SIG-M5 treated with dmso at 0.1 percent for 504 hours (cell line): ENCODE results near the gene MLLT3.

ENCODE experiments used
- DNase-seq: peaks from one replicate; lab custom pipeline; 2025; ENCODE audit not compliant: unreplicated experiment; lab: John Stamatoyannopoulos, UW

The MLLT3 gene

GRCh38 chr9:20559231-20559890 is 62.9 kb downstream of the MLLT3 start:
- no peak for DNase-seq

DNA sequence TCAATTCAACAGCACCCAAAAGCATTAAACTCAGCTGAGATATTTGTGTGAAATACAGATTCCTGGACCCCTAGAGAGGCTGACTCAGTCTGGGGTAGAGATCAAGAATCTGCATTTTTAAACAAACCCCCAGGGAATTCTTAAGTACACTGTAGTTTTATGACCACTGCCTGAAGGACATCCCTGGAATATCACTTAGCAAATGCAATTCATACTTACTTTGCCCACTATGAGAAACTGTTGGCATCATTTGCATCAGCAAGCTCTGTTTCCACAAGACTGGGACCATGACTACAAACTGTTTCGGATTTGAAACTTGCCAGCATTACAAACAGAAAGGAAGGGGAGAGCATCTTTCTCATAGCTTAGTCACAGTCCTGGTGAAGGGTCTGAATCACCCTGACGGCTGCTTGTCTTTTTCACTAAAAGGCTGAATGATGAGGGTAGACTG is 63.7 kb downstream of the MLLT3 start:
- no peak for DNase-seq

- no peak for DNase-seq
Measured at GRCh38 chr9:20557890-20558565, 64.3 kb downstream of the MLLT3 start.

DNA sequence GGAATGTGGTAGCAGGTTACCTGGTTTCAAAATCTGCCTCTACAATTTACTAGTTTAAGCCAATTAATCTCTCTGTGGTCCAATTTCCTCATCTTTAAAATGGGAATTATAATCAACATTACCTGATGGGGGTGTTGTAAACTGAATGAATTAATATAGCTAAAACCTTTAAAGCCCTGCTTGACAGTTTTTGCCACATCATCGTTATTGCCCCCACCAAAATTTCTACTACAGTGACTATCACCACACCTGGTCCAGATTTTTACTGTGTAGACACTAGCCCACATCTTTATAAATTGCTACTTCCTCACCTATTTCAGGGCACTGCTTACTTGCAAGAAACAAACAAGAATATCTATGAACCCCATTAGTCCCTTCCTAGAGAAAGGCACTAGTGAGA is 65.0 kb downstream of the MLLT3 start:
- DNase-seq: no peak

DNA sequence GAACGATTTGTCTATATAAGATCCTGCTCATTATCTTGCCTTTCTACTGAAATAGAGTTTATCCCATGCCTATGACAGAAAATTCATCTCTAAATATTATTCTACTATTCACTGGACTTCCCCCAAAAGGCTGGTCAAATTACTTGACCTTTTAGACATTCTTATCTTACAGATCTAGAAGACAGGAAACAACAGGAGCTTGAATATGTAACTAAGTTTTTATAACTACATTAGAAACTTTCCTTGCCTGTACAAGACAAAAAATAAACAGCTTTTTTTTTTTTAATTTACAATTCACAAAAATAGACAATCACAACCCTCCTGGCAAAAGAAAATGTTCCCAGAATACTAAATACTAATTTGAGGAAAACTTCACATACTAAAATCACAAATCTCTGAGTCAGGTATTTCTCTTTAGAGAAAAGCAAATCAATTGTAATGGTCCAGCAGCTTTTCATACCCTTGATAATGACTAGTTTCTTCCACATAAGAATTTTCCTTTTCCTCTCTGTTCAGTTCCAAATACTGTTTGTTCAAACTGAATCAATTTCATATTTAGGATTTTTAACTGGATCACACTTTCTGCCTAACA is 68.6 kb downstream of the MLLT3 start:
- no peak for DNase-seq

GRCh38 chr9:20552874-20553557 is 69.3 kb downstream of the MLLT3 start:
- DNase-seq: no peak

DNA sequence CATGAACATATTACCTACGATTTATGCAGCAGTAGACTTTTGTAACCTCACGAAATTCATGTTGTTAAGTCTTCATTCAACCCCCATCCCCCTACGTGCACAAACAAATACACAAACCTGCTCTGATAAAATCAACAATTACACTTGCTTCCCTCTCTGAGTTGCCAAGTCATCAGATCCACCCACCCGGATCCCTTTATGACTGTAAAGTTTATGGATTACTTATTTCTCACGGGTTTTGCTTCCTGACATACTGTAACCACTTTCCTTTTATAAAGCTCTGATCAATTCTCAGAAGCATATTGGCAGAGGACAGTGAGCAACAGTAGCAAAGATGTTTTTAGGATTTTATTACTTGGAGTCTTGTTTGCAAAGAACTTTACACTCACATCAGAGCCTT is 70.5 kb downstream of the MLLT3 start:
- DNase-seq: no peak

GRCh38 chr9:20551236-20551635 is 71.1 kb downstream of the MLLT3 start:
- no peak for DNase-seq

DNA sequence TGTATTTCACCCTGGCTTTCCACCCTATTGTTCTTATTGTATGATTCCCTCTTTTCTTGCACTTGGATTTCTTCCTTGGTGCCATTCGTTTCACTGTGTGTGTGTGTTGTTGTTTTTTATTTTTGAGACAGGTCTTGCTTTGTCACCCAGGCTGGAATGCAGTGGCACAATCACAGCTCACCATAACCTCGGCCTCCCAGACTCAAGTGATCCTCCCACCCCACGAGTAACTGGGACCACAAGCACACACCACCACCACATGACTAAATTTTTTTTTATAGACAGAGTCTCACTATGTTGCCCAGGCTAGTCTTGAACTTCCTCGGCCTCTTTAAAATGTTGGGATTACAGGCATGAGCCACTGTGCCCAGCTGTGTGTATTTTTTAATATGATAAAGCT is 72.0 kb downstream of the MLLT3 start:
- DNase-seq: no peak

GRCh38 chr9:20549053-20549452 is 73.2 kb downstream of the MLLT3 start:
- DNase-seq: no peak

DNA sequence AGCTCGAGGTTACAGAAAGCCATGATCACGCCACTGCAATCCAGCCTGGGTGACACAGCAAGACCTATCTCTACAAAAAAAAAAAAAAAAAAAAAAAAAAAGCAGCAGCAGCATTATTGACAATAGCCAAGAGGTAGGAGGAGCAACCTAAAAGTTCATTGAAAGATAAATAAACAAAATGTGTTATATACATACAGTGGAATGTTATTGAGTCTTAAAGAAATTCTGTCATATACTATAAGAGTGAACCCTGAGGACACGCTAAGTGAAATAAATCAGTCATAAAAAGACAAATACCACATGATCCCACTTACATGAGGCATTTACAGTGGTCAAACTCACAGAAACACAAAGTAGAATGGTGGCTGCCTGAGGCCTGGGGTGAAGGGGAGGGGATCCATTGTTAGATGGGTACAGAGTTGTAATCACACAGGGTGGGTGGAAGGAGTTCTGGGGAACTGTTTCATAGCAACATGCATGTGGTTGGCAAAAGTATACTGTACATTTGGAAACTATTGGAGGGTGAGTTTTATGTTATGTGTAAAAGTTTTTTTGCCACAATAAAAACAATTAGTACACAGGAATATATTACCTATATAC is 77.2 kb downstream of the MLLT3 start:
- DNase-seq: no peak

- DNase-seq: no peak
Measured at GRCh38 chr9:20540169-20540863, 82.0 kb downstream of the MLLT3 start.

GRCh38 chr9:20538956-20539355 is 83.3 kb downstream of the MLLT3 start:
- no peak for DNase-seq

DNA sequence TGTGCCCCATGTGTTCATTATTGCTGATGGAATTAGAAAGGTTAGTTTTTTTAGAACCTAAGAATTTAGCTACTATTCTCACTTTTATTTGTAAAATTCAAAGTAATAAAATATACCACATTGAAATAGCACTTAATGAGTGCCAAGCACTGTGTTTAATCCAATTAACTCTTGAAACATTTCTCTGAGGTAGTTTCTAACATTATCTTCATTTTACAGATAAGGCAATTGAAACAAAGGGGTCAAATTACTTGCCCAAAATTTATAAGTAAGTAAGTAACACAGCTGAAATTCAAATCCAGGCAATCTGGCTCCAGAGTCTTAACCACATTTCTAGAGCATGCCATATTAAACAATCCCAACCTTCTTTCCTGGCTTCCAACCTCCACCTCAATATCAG is 84.2 kb downstream of the MLLT3 start:
- no peak for DNase-seq

GRCh38 chr9:20537294-20537693 is 85.0 kb downstream of the MLLT3 start:
- no peak for DNase-seq

GRCh38 chr9:20532584-20532983 is 89.7 kb downstream of the MLLT3 start:
- DNase-seq: no peak

DNA sequence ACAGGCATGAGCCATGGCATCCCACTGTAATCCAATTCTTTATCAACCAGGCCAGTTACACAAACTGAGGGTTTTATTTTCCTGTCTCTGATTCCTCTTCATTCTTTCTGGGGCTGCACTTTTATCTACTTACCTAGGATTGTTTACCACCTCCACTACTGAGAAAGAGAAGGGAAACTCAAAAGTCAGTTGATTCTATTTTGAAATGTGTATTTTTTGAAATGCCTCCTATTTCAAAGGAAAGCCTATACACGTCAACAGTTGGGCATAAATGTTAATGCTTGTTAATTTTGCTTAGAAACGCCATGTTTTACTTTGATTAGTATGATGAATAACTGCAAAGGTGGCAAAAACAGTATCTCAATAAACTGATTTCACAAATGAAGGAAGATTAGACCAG is 92.5 kb downstream of the MLLT3 start:
- no peak for DNase-seq

DNA sequence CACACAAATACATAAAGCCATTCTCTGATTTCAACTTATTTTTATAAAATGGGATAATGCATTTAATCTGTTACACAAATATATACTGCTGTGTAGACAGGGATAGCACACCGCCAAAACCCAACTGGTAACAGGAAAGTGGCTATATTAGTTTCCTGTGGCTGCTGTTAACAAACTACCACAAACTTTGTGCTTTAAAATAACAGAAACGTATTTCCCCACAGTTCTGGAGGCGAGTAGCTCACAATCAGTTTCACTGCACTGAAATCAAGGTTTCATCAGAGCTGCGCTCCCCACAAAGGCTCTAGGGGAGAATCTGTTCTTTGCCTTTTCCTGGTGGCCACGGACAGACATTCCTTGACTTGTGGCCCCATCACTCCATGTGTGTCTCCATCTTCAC is 94.0 kb downstream of the MLLT3 start:
- no peak for DNase-seq

DNA sequence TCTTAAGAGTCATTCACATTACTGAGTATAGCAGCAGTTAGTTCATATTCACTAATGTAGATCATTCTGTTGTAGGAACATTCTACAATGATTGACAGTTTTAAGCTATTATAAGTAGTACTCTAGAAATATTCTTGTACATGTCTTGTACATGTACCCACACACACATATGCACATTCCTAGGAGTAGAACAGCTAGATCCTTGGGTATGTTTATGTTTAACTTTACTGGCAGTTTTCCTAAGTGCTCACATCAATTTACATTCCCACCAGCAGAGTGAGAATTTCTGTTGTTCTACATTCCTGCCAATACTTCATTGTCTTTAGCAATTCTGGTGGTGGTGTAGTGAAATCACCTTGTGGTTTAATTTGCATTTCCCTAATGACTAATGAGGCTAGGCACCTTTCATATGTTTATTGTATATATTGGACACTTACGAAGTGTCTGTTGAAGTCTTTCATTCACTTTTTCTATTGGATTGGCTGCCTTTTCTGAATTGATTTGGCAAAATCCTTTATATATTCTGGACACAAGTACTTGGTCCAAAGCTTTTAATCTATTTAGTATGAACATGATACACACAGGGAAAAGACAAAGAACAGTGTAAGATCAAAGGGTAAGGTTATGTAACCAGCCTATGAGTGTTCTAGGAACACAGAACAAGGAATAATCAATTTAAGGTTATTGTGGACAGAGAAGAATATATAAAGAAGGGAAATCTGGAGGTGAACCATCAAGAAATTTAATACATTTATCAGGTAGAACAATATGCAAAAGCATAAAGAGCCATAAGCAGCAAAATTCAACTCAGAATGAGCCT is 95.6 kb downstream of the MLLT3 start:
- DNase-seq: no peak

DNA sequence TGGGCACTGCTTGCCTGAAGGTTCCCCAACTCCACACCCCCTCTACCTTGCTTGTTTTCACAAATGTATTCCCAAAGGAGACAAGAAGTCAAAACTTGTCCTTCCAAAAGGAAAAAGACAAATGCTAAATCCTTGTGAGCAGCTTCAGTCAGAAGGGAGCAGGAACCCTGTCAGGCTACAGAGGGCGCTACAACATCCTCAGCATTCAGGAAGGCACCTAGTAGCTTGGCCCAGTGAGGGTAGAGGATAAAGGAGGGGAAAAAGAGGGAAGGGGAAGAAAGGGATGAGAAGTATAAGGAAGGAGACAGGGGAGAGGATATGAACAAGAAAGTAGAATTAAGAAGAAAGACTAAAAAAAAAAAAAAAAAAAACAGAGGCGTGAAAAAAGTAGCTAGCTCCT is 97.5 kb downstream of the MLLT3 start:
- no peak for DNase-seq
